ENCODE results near the gene HOXA5.

The HOXA5 gene

DNA sequence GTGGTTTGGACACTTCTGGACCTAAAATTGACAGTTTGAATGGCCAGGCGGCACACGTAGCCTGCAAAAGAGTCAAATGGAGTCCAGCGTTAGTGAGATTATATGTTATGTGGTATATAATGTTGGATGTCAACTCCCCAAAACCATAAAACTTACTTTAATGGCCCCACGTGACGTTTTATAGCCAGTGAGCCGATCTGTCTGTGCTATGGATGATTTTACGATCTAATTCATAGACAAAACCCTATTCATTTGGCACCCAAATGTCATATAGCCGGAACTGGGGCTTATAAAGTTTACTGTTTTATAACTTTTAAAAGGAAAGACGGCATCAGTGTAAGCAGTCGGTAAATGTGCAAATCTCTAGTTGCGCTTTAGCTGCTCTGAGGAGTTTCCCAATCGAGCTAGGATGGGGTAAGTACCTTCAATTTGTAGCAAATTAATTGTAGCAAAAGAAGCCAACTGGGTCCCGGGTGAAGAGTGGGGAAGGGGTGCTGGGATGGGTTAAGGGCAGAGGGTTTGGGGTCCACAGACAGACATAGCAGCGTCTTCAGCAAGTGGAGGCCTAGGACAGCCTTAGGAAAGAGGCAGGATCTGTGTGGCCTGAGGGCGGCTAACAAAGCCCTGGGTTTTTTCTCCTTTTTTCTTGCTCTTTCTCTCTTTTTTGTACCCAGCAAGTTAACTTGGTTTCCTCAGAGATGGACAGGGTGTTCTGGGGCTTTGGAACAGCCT, 3.2 kb downstream of the HOXA5 start (continued):
- TF ChIP-seq ZNF274 (IDR thresholded peaks at IDR 0.05; ENCODE audit: low read length) (no peak), ZNF274 (tag by site-specific recombination; IDR thresholded peaks at IDR 0.05; ENCODE audit: borderline replicate concordance) (no peak), ZBTB8A (tag by site-specific recombination; IDR thresholded peaks at IDR 0.05) (peak; percentile 28; the same call in 1 of the 2 replicates), GLI2 (tag by site-specific recombination; IDR thresholded peaks at IDR 0.05; ENCODE audit: borderline replicate concordance, low read depth) (peak; percentile 87), ZNF366 (tag by site-specific recombination; conservative IDR thresholded peaks at IDR 0.05) (peak; percentile 62), ZEB2 (tag by site-specific recombination; IDR thresholded peaks at IDR 0.05) (0 out of 2 replicates have a peak, but pooled peaks have one; percentile 40), ZNF394 (tag by site-specific recombination; IDR thresholded peaks at IDR 0.05; ENCODE audit: borderline replicate concordance) (no peak), ZNF138 (tag by site-specific recombination; IDR thresholded peaks at IDR 0.05; ENCODE audit: borderline replicate concordance) (no peak), ZNF175 (tag by site-specific recombination; IDR thresholded peaks at IDR 0.05) (no peak), ZNF654 (tag by site-specific recombination; IDR thresholded peaks at IDR 0.05; ENCODE audit: low read depth) (peak; percentile 12; the same call in 1 of the 2 replicates), ZNF843 (tag by site-specific recombination; IDR thresholded peaks at IDR 0.05) (peak; percentile 98)
- TF ChIP-seq, protein P1, sequence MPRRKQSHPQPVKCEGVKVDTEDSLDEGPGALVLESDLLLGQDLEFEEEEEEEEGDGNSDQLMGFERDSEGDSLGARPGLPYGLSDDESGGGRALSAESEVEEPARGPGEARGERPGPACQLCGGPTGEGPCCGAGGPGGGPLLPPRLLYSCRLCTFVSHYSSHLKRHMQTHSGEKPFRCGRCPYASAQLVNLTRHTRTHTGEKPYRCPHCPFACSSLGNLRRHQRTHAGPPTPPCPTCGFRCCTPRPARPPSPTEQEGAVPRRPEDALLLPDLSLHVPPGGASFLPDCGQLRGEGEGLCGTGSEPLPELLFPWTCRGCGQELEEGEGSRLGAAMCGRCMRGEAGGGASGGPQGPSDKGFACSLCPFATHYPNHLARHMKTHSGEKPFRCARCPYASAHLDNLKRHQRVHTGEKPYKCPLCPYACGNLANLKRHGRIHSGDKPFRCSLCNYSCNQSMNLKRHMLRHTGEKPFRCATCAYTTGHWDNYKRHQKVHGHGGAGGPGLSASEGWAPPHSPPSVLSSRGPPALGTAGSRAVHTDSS (tag by site-specific recombination; IDR thresholded peaks at IDR 0.05), result peak; percentile 14; the same call in 1 of the 2 replicates
- TF ChIP-seq, protein P2, sequence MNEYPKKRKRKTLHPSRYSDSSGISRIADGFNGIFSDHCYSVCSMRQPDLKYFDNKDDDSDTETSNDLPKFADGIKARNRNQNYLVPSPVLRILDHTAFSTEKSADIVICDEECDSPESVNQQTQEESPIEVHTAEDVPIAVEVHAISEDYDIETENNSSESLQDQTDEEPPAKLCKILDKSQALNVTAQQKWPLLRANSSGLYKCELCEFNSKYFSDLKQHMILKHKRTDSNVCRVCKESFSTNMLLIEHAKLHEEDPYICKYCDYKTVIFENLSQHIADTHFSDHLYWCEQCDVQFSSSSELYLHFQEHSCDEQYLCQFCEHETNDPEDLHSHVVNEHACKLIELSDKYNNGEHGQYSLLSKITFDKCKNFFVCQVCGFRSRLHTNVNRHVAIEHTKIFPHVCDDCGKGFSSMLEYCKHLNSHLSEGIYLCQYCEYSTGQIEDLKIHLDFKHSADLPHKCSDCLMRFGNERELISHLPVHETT (tag by site-specific recombination; IDR thresholded peaks at IDR 0.05), result no peak; the same call in 1 of the 2 replicates
- TF ChIP-seq, protein P3, sequence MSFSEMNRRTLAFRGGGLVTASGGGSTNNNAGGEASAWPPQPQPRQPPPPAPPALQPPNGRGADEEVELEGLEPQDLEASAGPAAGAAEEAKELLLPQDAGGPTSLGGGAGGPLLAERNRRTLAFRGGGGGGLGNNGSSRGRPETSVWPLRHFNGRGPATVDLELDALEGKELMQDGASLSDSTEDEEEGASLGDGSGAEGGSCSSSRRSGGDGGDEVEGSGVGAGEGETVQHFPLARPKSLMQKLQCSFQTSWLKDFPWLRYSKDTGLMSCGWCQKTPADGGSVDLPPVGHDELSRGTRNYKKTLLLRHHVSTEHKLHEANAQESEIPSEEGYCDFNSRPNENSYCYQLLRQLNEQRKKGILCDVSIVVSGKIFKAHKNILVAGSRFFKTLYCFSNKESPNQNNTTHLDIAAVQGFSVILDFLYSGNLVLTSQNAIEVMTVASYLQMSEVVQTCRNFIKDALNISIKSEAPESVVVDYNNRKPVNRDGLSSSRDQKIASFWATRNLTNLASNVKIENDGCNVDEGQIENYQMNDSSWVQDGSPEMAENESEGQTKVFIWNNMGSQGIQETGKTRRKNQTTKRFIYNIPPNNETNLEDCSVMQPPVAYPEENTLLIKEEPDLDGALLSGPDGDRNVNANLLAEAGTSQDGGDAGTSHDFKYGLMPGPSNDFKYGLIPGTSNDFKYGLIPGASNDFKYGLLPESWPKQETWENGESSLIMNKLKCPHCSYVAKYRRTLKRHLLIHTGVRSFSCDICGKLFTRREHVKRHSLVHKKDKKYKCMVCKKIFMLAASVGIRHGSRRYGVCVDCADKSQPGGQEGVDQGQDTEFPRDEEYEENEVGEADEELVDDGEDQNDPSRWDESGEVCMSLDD (tag by site-specific recombination; IDR thresholded peaks at IDR 0.05), result no peak

DNA sequence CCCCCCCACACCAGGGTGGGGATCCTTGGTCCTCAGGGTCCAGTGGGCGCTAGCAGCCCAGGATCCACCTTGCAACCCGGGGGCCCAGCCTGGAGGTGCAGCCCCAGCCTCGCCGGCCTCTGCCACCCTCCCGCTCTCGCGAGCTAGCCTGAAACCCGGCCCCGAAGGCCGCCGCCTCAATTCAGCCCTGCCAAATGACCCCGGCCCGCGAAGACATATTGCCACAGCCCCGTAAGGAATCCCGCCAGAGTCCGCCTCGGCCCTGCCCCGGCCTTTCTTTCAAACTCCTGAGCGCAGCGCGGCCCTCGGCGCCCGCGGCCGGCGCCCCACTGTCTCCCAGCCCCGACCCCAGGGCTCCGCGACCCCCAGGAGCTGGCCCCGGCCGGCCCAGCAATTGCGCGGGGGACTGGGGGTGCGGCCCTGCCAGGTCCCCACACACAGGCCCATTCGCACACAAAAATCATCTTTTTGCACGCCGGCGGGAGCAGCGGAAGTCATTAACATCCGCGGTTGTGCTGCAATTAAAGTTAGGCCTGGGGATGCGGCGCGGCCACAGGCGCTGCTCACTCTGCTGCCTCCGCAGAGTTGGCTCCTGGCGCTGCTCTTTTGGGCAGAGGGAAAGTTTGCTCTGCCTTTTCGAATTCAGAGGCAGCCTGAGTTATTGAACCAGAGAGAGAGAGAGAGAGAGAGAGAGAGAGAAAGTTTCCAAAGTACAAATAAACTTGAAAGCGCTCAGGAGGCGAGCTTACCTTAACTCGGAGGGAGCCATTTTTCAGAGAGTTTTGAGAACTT, 4.0 kb downstream of the HOXA5 start:
- H3K4me1 ChIP-seq (ENCODE audit: control insufficient read depth, insufficient read depth, low read length), result peaks cover 38% of the 10 kb centered on the region
- CTCF ChIA-PET, result interaction anchor here (1.2 to 2.5 kb wide), 3 partner anchors 9 to 289 kb away, joined by 3 to 12 read pairs (median 4); no protein-coding TSS in a partner anchor
- H3K4me3 ChIP-seq (ENCODE audit: low read depth, low read length), result no peak overlapping the region
- no peaks in the 10 kb centered on the region for H3K9me3 ChIP-seq (ENCODE audit: control insufficient read depth, insufficient read depth, low read depth, low read length)
- H3K36me3 ChIP-seq (ENCODE audit: control insufficient read depth in 2 of 2, insufficient read depth in 1 of 2, low read length in 2 of 2), result peaks cover 0 to 40% of the 10 kb centered on the region in 2 experiments; a peak in 1 of 3 replicates
- peak overlapping the region; percentile 98 for H3K27ac ChIP-seq (ENCODE audit: extremely low read depth, low read depth, low read length)
- POLR2A ChIA-PET, result interaction anchor here (0.6 to 1.3 kb wide), 2 partner anchors 19 to 21 kb away, joined by 3 read pairs; no protein-coding TSS in a partner anchor
- TF ChIP-seq, protein P4, sequence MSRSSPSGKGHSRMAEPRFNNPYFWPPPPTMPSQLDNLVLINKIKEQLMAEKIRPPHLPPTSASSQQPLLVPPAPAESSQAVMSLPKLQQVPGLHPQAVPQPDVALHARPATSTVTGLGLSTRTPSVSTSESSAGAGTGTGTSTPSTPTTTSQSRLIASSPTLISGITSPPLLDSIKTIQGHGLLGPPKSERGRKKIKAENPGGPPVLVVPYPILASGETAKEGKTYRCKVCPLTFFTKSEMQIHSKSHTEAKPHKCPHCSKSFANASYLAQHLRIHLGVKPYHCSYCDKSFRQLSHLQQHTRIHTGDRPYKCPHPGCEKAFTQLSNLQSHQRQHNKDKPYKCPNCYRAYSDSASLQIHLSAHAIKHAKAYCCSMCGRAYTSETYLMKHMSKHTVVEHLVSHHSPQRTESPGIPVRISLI (tag by site-specific recombination; IDR thresholded peaks at IDR 0.05), result no peak
- TF ChIP-seq ZBTB20 (tag by site-specific recombination; IDR thresholded peaks at IDR 0.05) (0 out of 2 replicates have a peak, but pooled peaks have one; percentile 25), ZSCAN30 (tag by site-specific recombination; IDR thresholded peaks at IDR 0.05) (peak; percentile 23; the same call in 1 of the 2 replicates), ZNF843 (tag by site-specific recombination; IDR thresholded peaks at IDR 0.05) (no peak), FEZF1 (tag by site-specific recombination; IDR thresholded peaks at IDR 0.05) (peak; percentile 100), ZNF157 (tag by site-specific recombination; IDR thresholded peaks at IDR 0.05) (no peak), ZNF24 (tag by site-specific recombination; IDR thresholded peaks at IDR 0.05) (no peak)
- TF ChIP-seq, protein P5, sequence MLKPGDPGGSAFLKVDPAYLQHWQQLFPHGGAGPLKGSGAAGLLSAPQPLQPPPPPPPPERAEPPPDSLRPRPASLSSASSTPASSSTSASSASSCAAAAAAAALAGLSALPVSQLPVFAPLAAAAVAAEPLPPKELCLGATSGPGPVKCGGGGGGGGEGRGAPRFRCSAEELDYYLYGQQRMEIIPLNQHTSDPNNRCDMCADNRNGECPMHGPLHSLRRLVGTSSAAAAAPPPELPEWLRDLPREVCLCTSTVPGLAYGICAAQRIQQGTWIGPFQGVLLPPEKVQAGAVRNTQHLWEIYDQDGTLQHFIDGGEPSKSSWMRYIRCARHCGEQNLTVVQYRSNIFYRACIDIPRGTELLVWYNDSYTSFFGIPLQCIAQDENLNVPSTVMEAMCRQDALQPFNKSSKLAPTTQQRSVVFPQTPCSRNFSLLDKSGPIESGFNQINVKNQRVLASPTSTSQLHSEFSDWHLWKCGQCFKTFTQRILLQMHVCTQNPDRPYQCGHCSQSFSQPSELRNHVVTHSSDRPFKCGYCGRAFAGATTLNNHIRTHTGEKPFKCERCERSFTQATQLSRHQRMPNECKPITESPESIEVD (tag by site-specific recombination; IDR thresholded peaks at IDR 0.05), result no peak
